ENCODE measurements around the gene PRICKLE4.

GRCh38 chr6:41781366-41781730 is 766 bp downstream of the PRICKLE4 start:
- TF ChIP-seq POLR2A (IDR thresholded peaks at IDR 0.05; ENCODE audit: insufficient read depth in 1 of 2, low read depth in 2 of 2, low read length in 2 of 2) (no peak), NR3C1 (CRISPR knock-in tag; IDR thresholded peaks at IDR 0.05) (no peak), HNRNPL (IDR thresholded peaks at IDR 0.05; ENCODE audit: low read depth, low read length) (no peak), MLX (CRISPR knock-in tag; IDR thresholded peaks at IDR 0.05) (no peak), ZNF138 (CRISPR knock-in tag; IDR thresholded peaks at IDR 0.05; ENCODE audit: low read depth) (no peak), CEBPB (IDR thresholded peaks at IDR 0.05; ENCODE audit: borderline replicate concordance, low read depth, low read length) (no peak)
- TF ChIP-seq, protein P1, sequence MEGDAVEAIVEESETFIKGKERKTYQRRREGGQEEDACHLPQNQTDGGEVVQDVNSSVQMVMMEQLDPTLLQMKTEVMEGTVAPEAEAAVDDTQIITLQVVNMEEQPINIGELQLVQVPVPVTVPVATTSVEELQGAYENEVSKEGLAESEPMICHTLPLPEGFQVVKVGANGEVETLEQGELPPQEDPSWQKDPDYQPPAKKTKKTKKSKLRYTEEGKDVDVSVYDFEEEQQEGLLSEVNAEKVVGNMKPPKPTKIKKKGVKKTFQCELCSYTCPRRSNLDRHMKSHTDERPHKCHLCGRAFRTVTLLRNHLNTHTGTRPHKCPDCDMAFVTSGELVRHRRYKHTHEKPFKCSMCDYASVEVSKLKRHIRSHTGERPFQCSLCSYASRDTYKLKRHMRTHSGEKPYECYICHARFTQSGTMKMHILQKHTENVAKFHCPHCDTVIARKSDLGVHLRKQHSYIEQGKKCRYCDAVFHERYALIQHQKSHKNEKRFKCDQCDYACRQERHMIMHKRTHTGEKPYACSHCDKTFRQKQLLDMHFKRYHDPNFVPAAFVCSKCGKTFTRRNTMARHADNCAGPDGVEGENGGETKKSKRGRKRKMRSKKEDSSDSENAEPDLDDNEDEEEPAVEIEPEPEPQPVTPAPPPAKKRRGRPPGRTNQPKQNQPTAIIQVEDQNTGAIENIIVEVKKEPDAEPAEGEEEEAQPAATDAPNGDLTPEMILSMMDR (CRISPR knock-in tag; IDR thresholded peaks at IDR 0.05): no peak

All from HepG2 (cell line).